ENCODE measurements around the gene THRB. TPM values are rescaled to one million over a fixed set of nuclear protein-coding genes. Genes with fewer than 3 reads are reported as not detected.

The THRB gene
- total and polyA plus RNA-seq, 12 donors, result 3.8 to 32.8 (median 26.0) TPM

DNA sequence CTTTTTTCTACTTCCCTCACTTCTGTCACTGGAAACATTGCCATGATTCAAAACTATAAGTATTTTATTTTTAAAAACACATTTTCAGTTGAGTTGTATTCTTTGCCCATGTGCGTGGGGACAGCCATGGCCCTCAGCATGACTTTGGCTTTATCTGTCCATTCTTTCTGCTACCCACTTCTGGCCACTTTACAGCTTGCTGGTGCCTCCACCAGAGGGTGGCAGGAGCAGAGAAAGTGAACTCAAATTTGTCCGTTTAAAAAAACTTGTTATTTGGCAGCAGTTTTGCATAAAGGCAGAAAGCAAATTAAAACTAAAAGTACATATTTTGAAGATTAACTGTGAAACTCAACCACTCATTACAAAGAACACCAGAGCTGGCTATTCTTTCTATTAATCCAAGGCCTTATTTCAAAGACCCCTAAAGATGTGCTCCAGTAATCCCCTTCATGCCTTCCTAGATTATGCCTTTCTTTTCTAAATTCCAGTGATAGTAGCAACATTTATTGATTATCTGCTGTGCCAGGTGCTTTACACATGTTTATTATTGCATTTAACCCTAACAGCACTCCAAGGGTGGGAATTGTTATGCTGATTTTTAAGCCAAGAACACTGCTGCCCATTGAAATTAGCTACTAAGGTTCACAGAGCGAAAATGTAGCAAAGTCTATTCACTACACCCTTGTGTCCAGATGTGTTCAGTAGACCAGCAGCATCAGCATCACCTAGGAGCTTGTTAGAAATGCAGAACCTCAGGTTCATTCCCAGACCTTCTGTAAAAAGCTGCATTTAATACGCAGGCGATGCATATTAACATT, 134.8 kb downstream of the THRB start:
- no peak for ATAC-seq
- WGBS, 2 donors, result 76% methylated on average over 5 of the region's 5 CpGs
- no peak overlapping the region for H3K27ac ChIP-seq
- H3K4me1 ChIP-seq, result peaks cover 0 to 35% (median 13%) of the 10 kb centered on the region in 9 donors
- H3K36me3 ChIP-seq, result no peaks in the 10 kb centered on the region
- TF ChIP-seq, protein P1, sequence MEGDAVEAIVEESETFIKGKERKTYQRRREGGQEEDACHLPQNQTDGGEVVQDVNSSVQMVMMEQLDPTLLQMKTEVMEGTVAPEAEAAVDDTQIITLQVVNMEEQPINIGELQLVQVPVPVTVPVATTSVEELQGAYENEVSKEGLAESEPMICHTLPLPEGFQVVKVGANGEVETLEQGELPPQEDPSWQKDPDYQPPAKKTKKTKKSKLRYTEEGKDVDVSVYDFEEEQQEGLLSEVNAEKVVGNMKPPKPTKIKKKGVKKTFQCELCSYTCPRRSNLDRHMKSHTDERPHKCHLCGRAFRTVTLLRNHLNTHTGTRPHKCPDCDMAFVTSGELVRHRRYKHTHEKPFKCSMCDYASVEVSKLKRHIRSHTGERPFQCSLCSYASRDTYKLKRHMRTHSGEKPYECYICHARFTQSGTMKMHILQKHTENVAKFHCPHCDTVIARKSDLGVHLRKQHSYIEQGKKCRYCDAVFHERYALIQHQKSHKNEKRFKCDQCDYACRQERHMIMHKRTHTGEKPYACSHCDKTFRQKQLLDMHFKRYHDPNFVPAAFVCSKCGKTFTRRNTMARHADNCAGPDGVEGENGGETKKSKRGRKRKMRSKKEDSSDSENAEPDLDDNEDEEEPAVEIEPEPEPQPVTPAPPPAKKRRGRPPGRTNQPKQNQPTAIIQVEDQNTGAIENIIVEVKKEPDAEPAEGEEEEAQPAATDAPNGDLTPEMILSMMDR (IDR thresholded peaks at IDR 0.05), result peak in 5 of 9 donors; percentile 23 to 46 (median 39)
- DNase-seq, result no peak
- intact Hi-C loops (cut with DNase I), result loop anchor here in 5 of 10 donors (5.0 to 10.0 kb wide), 4 partner anchors 72 to 225 kb away; partner anchors contain the start of gene THRB (in 3 of the 5)
- H3K9me3 ChIP-seq, result peaks cover 0 to 5% (median 0%) of the 10 kb centered on the region in 11 donors
- no peak overlapping the region for H3K4me3 ChIP-seq
- H3K27me3 ChIP-seq, result no peaks in the 10 kb centered on the region

DNA sequence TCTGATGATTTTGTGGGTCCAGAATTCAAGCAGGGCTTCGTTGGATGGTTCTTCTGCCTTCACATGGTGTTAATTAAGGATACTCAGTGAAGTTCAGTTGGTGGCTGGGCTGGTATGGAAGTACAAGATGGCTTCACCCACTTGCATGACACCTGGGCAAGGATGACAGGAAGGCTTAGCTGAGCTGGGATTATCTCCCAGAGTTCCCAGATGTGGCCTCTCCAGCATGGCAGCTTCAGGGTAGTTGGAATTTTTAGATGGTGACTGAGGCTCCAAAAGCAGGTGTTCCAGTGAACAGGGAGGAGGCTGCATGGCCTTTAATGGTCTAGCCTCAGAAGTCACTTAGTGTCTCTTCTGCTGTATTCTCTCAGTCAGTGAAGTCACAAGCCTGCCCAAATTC, 135.5 kb downstream of the THRB start:
- no peak overlapping the region for H3K27ac ChIP-seq
- peaks cover 0 to 8% (median 0%) of the 10 kb centered on the region in 11 donors for H3K9me3 ChIP-seq
- H3K36me3 ChIP-seq, result no peaks in the 10 kb centered on the region
- no peak for DNase-seq
- H3K4me1 ChIP-seq, result peaks cover 0 to 30% (median 9%) of the 10 kb centered on the region in 9 donors
- no peak overlapping the region for H3K4me3 ChIP-seq
- TF ChIP-seq, protein P1 (IDR thresholded peaks at IDR 0.05), result no peak
- whole genome bisulfite sequencing, 2 donors, result 86 to 89% methylated on average over 1 of the region's 1 CpG
- intact Hi-C loops (cut with DNase I), result loop anchor here in 2 of 10 donors (5.0 kb wide), 2 partner anchors 73 to 133 kb away; partner anchors contain the start of gene THRB (in 1 of the 2)
- no peak for ATAC-seq
- no peaks in the 10 kb centered on the region for H3K27me3 ChIP-seq

DNA sequence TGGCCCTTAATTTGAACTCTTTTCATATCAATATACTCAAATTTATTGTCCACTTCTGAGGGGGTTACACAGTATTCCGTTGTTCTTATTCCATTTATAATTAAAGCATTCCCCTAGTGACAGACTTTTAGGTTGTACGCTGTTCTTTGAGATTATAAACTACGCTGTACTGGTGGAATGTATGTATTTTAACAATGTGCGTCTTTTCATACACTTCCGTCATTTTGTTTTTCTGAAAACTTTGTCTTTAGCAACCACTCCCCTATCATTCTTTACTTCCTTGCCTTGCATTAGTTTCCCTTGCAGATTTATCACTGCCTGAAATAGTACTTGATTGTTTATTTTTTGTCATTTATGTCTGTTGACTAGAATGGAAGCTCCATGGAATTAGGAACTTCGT, 137.0 kb downstream of the THRB start:
- 68 to 75% methylated on average over 6 of the region's 6 CpGs for WGBS, 2 donors
- H3K4me1 ChIP-seq, result peaks cover 0 to 25% (median under 1%) of the 10 kb centered on the region in 9 donors
- no peak overlapping the region for H3K4me3 ChIP-seq
- no peaks in the 10 kb centered on the region for H3K36me3 ChIP-seq
- H3K27ac ChIP-seq, result no peak overlapping the region
- ATAC-seq (no peak), DNase-seq (no peak)
- intact Hi-C loops (cut with DNase I), result loop anchor here in 2 of 10 donors (5.0 kb wide), 2 partner anchors 75 to 135 kb away; partner anchors contain the start of gene THRB (in 1 of the 2)
- no peaks in the 10 kb centered on the region for H3K27me3 ChIP-seq
- peaks cover 0 to 8% (median 0%) of the 10 kb centered on the region in 11 donors for H3K9me3 ChIP-seq
- TF ChIP-seq, protein P1 (IDR thresholded peaks at IDR 0.05), result no peak

DNA sequence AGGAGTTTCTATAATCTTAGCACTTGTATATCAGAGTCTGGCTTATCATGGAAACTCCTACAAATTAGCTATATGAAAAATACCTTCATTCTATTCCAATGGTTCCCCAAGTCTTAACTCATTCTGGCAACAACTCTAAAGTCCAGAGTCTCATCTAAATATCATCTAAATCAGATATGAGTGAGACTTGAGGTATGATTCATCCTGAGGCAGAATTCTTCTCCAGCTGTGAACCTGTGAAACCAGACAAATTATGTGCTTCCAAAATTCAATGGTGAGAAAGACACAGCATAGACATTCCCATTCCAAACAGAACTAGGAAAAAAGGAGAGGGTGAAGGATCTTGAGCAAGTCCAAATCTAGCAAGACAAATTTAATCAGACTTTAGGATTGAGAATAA, 138.8 kb downstream of the THRB start:
- peaks cover 0 to 8% (median 0%) of the 10 kb centered on the region in 11 donors for H3K9me3 ChIP-seq
- TF ChIP-seq, protein P1 (IDR thresholded peaks at IDR 0.05), result no peak
- intact Hi-C loops (cut with DNase I), result loop anchor here in 2 of 10 donors (5.0 kb wide), 2 partner anchors 76 to 136 kb away; partner anchors contain the start of gene THRB (in 1 of the 2)
- H3K4me1 ChIP-seq, result peaks cover 5 to 35% (median 12%) of the 10 kb centered on the region in 9 donors
- DNase-seq (no peak), ATAC-seq (no peak)
- no peak overlapping the region for H3K4me3 ChIP-seq
- H3K27ac ChIP-seq, result no peak overlapping the region
- no peaks in the 10 kb centered on the region for H3K27me3 ChIP-seq
- no peaks in the 10 kb centered on the region for H3K36me3 ChIP-seq
